Suprapubic skin (tissue), 4 donors: Measurements from ENCODE around the gene RAI2.

ENCODE experiments used
- CTCF ChIP-seq, 2 donors: fragments of 200-600 bp in 1 of 2; fragments of 450-650 bp in 1 of 2; sonication (generic) in 1 of 2; IDR thresholded peaks; one replicate each; pipeline ENCODE4 v1.5.1; 2016 to 2019; ENCODE audit warnings: antibody characterized with exemption in 2 of 2, mild to moderate bottlenecking in 1 of 2, moderate library complexity in 1 of 2
- EP300 ChIP-seq: sonication (generic); formaldehyde crosslinking; IDR thresholded peaks from one replicate; pipeline ENCODE4 v1.6.1; 2017; ENCODE audit warnings: antibody characterized with exemption
- POLR2A ChIP-seq, 2 donors: fragments of 450-650 bp; IDR thresholded peaks; one replicate each; pipeline ENCODE4 v1.6.1; 2017; ENCODE audit warnings: antibody characterized with exemption in 2 of 2, mild to moderate bottlenecking in 2 of 2, moderate library complexity in 2 of 2
- POLR2AphosphoS5 ChIP-seq, 3 donors: sonication (generic); formaldehyde crosslinking; IDR thresholded peaks; one replicate each; pipeline ENCODE4 v1.6.1; 2017; ENCODE audit warnings: antibody characterized with exemption in 3 of 3

GRCh38 chrX:17882680-17883079 lies 21.6 kb upstream of the RAI2 start:
- TF ChIP-seq POLR2A (IDR thresholded peaks at IDR 0.05): no peak
- TF ChIP-seq POLR2AphosphoS5 (IDR thresholded peaks at IDR 0.05): no peak
- no peak for TF ChIP-seq CTCF (IDR thresholded peaks at IDR 0.05)
- no peak for TF ChIP-seq EP300
